GM19455 (cell line): Measurements from ENCODE around the gene SH3TC1.
A peak's percentile ranks its signal among the peaks of the same experiment; 100 is the strongest.

ENCODE experiments used
- ATAC-seq: cut with Tn5 transposase; IDR thresholded peaks from one replicate; pipeline ENCODE4 v1.9.1; 2021; ENCODE audit not compliant: unreplicated experiment

SH3TC1 gene

DNA sequence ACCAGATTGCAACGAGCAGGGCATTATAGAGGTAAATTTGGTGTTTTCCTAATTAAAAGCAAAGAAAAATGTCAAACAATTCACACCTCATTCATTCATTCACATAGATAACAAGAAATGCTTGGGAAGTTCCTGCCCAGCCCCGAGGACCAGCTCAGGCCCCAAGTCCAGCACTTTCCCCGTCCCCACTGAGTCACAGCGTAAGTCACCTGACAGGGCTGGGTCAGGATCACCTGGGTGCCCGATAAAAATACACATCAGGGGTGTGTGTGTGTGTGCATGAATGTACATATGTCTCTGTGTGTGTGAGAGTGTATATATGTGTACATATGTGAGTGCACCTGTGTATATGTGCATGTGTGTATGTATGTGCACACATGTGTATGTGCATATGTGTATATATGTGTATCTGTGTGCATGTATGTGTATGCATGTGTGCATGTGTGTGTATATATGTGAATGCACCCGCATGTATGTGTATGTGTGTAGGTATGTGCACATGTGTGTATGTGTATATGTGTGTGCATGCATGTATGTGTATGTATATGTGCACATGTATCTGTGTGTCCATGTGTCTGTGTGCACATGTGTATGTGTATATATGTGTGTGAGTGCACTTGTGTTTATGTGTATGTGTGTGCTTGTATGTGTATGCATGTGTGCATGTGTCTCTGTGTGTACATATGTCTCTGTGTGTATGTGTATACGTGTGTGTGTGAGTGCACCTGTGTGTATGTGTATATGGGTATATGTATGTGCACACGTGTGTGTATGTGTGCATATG is 18.6 kb upstream of the SH3TC1 start:
- ATAC-seq: no peak

GRCh38 chr4:8181119-8181518 is 18.0 kb upstream of the SH3TC1 start:
- no peak for ATAC-seq

DNA sequence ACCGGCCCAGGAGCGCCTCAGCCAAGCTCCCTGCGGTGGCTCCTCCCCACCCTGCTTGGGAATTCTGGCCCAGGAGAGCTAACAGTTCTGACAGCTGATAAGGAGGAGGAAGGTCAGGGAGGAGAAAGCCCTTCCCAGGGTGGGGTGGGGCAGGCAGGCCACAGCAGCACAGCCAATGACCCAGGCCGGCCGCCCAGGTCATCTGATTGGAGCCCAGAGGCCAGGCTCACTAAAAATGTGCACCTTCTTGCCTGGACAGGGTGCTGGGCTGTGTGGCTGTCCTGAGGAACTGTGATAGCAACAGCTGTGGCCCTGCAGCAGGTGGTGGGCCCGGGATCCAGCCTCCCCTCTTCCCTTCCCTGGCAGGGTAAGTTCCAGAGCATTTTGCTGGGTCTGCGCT is 17.2 kb upstream of the SH3TC1 start:
- ATAC-seq: no peak

DNA sequence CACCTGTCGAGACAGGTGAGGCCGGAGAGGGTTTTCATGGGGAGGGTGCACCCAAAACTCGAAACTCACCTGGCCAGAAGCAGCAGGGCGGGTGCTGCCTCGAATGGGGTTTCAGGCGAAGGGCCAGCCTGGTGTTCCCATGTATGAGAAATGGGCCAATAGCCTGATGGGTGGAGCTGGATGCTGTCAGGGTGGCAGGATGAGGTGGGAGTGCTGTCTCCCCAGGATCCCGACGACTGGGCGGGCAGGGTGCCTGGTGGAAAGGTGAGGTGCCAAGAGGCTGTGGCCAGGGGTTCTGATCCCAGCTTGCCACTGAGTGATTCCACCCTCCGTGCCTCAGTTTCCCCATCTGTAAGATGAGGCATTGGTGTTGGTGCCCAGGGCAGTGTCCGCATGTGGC is 16.8 kb upstream of the SH3TC1 start:
- no peak for ATAC-seq

- ATAC-seq: no peak
These were observed 16.0 kb upstream of the SH3TC1 start for GRCh38 chr4:8182858-8183725.

DNA sequence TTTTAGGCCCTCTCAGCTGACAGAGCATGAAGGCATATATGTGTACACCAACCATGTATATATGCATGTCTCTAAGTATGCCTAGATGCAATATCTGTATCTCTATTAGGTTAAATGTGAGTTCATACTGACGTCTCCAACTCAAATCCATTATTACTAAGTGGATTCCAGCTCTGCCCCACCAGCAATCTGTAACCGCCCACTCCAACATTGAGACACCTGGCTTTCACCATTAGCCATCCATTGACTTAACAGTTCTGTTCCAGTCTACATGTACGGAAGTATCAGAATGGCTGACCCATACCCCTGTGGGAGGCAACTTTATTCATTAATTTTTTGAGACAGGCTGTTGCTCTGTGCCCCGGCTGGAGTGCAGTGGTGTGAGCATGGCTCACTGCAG is 15.0 kb upstream of the SH3TC1 start:
- ATAC-seq: no peak

DNA sequence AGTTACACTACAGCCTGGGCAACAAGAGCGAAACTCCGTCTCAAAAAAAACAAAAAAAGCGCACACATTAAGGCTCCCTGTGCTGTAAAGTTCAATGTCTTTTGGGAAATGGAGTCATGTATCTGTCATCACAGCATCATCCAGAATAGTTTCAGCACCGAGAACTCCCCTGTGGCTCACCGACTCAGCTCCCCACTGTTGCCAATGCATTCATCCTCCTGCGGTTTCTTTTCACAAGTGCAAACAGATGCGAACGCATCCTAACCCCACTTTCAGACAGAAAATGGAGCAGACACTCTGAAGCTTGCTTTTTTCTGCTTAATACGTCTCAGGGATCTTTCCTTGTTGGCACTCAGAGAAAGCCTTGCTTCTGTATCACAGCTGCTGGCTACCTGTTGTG is 13.8 kb upstream of the SH3TC1 start:
- ATAC-seq: no peak

DNA sequence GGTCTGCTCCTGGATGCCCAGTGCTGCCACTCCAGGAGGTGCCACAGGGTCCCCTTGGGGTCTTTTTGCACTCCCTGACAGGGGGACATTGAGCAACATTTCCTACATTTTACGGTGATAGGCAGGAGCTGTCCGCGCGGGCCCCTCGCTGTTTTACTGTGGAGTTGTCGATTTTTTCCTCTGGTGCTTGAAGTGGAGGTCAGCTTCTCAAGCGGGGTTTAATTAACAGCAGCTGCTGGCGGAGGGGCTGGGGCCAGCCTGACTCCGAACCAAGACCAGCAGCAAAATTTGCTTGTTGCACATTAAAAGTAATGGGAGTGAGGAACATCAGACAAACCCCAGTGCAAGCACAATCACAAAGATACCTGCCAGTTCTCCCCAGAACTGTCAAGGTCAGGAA is 13.2 kb upstream of the SH3TC1 start:
- no peak for ATAC-seq

GRCh38 chr4:8188085-8188484 is 11.0 kb upstream of the SH3TC1 start:
- ATAC-seq: no peak

- ATAC-seq: no peak
These were observed 10.1 kb upstream of the SH3TC1 start for GRCh38 chr4:8188743-8189550.

DNA sequence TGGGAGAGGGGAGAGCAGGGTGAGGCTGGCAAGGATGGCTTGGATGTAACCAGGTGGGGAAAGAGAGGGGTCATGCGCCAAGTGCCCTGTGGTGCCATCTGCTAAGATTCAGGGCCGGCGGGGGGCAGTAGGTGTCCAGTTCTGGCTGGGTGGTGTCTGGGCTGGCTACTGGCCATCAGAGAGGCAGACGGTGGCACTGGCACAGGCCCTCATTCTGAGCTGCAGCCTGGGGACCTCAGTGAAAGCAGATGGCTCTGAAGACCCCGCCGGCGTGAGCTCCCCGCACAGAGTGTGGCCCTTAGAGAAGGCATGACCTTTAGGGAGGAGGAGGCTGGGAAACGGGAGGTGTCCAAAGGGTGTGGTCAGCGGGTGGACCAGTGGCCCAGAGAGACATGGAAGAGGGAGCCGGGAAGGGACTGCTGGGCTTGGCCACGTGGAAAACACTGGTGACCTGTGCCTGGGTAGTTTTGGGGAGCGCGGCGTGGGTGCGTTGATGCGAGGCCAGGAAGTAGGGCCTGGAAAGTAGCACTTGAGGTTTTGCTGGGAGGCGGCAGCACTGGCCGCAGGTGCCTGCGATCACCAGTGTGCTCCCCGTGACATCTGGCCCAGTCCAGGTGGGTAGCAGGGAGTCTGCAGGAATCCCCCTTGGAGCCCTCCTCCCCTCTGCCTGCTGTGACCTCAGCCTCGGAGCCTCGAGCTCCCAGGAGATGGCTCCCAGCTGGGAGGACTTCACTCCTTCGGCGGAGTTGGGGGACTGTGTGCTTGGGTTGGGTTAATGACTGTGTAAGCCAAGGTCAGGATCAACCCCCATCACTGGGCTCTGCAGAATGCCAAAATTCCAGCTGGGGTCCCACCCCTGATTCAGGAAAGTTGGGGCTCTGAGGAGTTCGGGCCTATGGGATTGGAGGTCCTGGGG is 9.3 kb upstream of the SH3TC1 start:
- ATAC-seq: no peak

- peak; percentile 44 for ATAC-seq
These were observed 7.8 kb upstream of the SH3TC1 start for GRCh38 chr4:8191136-8191747.

DNA sequence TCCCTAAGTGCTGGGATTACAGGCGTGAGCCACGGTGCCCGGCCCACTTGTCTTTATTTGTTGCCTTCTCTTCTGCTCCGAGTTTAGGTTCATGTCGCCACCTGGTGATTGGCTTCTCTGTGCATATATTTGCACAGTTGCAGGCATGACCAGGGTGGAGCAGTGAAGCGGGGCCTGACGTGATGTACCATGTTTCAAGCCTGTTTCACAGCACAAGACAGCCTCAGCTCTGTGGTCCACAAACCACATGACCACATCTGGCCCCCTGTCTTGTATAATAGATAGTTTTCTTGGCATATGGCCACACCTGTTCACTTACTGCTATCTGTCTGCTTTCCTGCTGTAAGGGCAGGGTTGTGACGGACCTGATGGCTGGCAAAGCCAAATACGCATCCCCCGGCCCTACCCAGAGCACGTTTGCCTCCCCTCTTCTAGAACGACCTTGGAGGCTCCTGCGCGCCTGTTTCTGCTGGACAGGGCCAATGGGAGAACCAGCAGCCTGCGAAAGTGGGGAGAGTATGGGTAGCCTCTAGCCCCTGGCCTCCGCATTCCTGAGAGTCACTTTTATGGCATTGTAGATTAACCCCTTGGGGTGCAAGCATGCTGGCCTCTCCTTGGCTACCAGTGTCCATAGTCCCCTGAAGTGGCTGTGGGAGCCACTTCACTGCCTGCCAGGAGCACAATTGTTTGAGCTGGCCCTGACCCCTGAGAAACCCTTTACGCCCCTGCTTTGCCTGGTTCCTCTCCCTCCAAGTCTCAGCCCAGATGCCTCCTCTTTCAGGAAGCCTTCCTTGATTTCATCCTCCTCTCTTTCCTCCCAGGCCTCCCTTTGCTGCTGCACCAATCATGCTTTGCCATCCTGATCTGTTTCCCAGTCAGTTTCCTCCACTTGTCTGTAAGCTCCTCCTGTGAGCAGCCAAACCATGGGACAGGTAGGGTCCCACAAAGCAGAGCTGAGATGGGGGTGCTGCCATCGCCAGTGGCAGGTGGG is 6.0 kb upstream of the SH3TC1 start:
- ATAC-seq: peak; percentile 68

GRCh38 chr4:8194306-8195242 is 4.5 kb upstream of the SH3TC1 start:
- ATAC-seq: no peak

DNA sequence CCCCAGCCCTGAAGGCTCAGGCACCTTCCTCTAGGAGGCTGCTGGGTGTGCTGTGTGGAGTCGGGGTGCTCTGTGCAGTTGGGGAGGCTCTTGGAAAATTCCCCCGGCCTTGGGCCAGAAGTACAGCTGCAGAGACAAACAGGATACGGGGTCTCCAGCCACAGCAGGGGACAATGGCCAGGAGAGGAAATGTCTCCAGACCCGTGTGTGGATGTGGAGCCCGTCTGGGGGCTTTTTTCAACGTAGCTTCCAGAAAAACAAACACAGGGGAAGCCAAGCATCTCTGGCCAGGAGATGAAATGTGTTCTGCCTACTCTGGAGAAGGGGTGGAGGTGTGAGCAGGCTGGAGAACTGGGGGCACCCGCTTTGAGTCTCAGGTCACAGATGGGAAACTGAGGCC is 3.7 kb upstream of the SH3TC1 start:
- no peak for ATAC-seq

DNA sequence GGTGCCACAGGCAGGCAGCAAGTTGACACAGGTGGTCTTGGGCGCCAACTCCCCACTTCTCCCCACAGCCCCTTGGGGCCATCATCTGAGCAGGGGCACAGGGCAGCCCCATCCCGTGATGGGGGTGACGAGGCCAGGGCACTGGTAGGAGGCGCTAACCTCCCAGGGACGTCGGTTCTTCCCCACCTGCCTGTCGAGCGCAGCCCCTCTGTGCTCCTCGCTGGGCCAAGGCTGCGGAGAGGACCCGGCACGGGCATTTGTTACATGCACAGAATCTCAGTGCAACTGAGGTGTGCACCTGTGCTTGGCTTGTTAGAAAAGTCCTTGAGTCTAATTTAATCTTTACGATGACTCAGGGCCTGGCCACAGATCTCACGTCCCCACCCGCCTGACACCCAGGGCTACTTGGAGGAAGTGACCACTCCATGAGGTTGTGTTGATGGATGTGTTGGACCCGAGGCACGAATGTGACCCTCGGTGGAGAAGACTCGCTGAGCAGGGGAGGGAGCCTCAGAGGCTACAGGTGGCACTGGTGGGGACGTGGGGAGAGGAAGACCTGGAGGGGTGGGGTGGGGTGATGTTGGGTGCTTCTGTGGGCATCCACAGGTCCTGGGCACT is 3.1 kb upstream of the SH3TC1 start:
- no peak for ATAC-seq

DNA sequence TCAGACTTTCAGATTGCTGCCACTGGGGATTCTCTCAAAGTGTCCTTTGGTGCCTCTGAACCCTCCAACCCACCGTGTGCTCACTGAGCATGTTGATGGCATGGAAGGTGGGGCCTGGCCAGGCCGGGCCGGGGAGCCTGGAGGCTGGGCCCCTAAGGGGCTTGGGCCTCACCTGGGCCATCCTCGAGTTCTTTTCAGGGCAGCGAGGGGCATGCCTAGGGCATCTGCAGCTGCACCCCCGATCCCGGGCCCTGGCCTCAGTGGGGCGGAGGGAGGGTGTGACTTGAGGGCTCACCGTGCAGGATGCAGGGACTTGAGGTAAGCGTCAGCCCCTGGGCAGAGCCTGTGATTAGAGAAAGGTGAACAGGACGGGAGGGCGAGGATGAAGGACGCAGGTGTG is 1.6 kb upstream of the SH3TC1 start:
- ATAC-seq: no peak
